Mucosa of descending colon (tissue), 3 donors: ENCODE measurements around the gene FAM47E. TPM values are rescaled to one million over a fixed set of nuclear protein-coding genes. Genes with fewer than 3 reads are reported as not detected.

Source experiments
- ATAC-seq: fragments of 200-7000 bp; cut with Tn5 transposase; one replicate; pipeline ENCODE4 v1.9.1; 2020; ENCODE audit warnings: mild to moderate bottlenecking, moderate library complexity
- DNase-seq, 3 donors: peaks; one replicate each; pipeline ENCODE4 v3.0.0-alpha.2; 2020
- H3K36me3 ChIP-seq: fragments of 200-600 bp; one replicate; pipeline ENCODE4 v1.8.0; 2021; ENCODE audit warnings: low read depth, mild to moderate bottlenecking
- H3K4me1 ChIP-seq: fragments of 200-600 bp; one replicate; pipeline ENCODE4 v1.8.0; 2021; ENCODE audit warnings: low read depth, mild to moderate bottlenecking
- H3K4me3 ChIP-seq: fragments of 200-600 bp; one replicate; pipeline ENCODE4 v1.8.0; 2021; ENCODE audit warnings: mild to moderate bottlenecking
- H3K9me3 ChIP-seq: fragments of 200-600 bp; one replicate; pipeline ENCODE4 v1.8.0; 2021; ENCODE audit warnings: mild to moderate bottlenecking
- intact Hi-C, 2 donors: fragments of 100-400 bp; cut with DNase I in 1 of 2; cut with micrococcal nuclease in 1 of 2; formaldehyde crosslinking; loops; one replicate each; pipeline versions ENCODE4 v1.11.0 to v1.11.1; 2022; cut with DNase I, micrococcal nuclease
- long read RNA-seq, 2 donors: library from polyadenylated mRNA; unstranded; transcript quantifications; one replicate each; pipeline ENCODE4 v2.0.0, GENCODE V29; 2019 to 2021
- total RNA-seq, 3 donors: library from RNA; stranded (reverse); fragmentation: NEBNext Ultra II Directional in 2 of 3; extraction: Animal tissue kit (Norgen Biotek cat#: 25700) in 2 of 3; gene quantifications; one replicate each; pipeline versions ENCODE4 v1.2.1 to v1.2.4, GENCODE V29; 2021 to 2023
- TF ChIP-seq, protein P1 (sequence below): fragments of 200-600 bp; IDR thresholded peaks from one replicate; pipeline ENCODE4 v1.8.0; 2022; ENCODE audit warnings: antibody characterized with exemption, mild to moderate bottlenecking
- donor health status: DM: no; HTN: no; CAD: no; lungs with moderate emphysema.
- donor health status: DM: no; HTN: no; CAD: no.
- donor health status: DM: no; HTN: yes; CAD: no.

Gene FAM47E, protein sequence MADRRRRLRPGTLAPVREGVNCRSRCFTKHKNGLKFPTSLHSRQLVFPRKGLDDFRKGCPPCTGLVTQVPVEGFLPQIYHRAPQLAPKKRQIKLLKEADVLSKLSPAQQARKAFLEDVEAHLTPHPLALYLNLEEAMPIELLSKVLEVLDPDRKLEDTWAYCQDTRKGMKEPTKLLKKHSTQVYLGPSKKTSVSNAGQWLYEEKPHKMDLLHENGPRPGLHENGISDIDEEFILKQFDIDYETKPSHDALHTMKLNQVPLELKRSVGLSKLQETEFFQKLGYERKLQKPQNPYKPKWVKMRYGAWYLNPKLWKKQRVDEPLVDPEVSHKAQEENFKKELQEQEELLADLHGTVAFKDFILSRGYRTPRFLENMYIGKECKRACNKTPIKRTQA
- total RNA-seq, result 1 to 10 TPM; 3.3 to 9.8 (median 6.1) TPM
- long read RNA-seq, donor 1, partial matches to known transcripts, result 0 of 5 reads
- long read RNA-seq, donor 1, other reads (novel, unspliced or antisense), result 5 of 5 reads
- long read RNA-seq, donor 2, partial matches to known transcripts, result 3 of 3 reads
- long read RNA-seq, donor 2, other reads (novel, unspliced or antisense), result 0 of 3 reads

- intact Hi-C loops, result loop anchor here in 1 of 2 donors (10.0 kb wide), 1 partner anchor 77 kb away; no protein-coding TSS in a partner anchor
- Histone ChIP-seq H3K4me3 (peak within 1 kb of the TSS; percentile 1), H3K4me1 (no peaks in the 10 kb centered on the region), H3K36me3 (no peaks in the 10 kb centered on the region), H3K9me3 (no peaks in the 10 kb centered on the region)
- ATAC-seq, result peak; percentile 99
- TF ChIP-seq, protein P1, sequence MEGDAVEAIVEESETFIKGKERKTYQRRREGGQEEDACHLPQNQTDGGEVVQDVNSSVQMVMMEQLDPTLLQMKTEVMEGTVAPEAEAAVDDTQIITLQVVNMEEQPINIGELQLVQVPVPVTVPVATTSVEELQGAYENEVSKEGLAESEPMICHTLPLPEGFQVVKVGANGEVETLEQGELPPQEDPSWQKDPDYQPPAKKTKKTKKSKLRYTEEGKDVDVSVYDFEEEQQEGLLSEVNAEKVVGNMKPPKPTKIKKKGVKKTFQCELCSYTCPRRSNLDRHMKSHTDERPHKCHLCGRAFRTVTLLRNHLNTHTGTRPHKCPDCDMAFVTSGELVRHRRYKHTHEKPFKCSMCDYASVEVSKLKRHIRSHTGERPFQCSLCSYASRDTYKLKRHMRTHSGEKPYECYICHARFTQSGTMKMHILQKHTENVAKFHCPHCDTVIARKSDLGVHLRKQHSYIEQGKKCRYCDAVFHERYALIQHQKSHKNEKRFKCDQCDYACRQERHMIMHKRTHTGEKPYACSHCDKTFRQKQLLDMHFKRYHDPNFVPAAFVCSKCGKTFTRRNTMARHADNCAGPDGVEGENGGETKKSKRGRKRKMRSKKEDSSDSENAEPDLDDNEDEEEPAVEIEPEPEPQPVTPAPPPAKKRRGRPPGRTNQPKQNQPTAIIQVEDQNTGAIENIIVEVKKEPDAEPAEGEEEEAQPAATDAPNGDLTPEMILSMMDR, result no peak
- peak; percentile 82 to 90 (median 88) for DNase-seq
Observed at GRCh38 chr4:76251441-76252270, at the start of gene FAM47E. TSS of gene FAM47E (plus strand) at chr4:76251721. CDS start at chr4:76251747, 26 bp downstream.

DNA sequence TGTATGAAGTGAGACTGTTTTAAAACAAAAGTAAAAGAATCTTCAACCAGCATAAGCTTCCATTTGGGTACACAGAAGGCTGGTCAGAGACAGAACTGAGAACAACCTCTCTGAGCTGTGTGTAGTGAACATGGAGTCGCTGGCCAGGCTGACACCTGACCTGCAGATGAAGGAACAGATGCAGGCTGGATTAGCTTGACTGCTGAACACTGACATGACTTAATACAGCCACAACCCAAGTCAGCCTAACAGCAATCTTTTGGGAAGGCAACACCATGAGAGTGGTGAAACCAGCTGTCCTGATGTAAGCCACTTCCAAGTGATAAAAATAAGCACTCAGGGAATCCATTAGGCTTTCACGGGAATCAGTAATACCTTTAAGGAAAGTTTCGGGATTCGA is 48.0 kb upstream of the FAM47E start:
- intact Hi-C loops, result no loop called here
- no peak for ATAC-seq
- peaks cover 3% of the 10 kb centered on the region for H3K36me3 ChIP-seq
- H3K4me3 ChIP-seq, result no peak overlapping the region
- TF ChIP-seq, protein P1, result no peak
- H3K4me1 ChIP-seq, result peaks cover 37% of the 10 kb centered on the region
- no peaks in the 10 kb centered on the region for H3K9me3 ChIP-seq
- no peak for DNase-seq

- TF ChIP-seq, protein P1, result no peak
- Histone ChIP-seq H3K4me3 (no peak overlapping the region), H3K9me3 (no peaks in the 10 kb centered on the region), H3K4me1 (peaks cover 36% of the 10 kb centered on the region), H3K36me3 (peaks cover 3% of the 10 kb centered on the region)
- ATAC-seq (no peak), DNase-seq (no peak)
- intact Hi-C loops, result no loop called here
Observed at GRCh38 chr4:76204936-76205335, 46.6 kb upstream of the FAM47E start.

DNA sequence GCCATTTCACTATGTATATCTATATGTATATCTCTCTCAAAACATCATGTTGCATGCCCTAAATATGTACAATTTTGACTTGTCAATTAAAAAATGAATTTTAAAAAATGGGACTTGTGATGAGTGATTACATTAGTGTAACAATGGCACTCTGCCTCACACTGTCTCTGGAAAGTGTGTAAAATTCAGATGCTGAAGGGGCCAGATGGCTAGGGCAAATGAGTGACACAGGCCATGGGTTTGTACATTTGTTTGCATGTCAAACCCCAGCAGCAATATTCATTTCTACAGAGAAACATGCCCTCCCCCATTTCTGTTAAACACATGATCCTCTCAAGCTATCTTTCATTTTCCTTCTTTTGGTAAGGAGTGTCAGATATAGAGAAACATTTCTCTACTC is 46.0 kb upstream of the FAM47E start:
- H3K36me3 ChIP-seq, result peaks cover 3% of the 10 kb centered on the region
- H3K4me3 ChIP-seq, result no peak overlapping the region
- no peaks in the 10 kb centered on the region for H3K9me3 ChIP-seq
- ATAC-seq (no peak), DNase-seq (no peak)
- intact Hi-C loops, result no loop called here
- H3K4me1 ChIP-seq, result peaks cover 37% of the 10 kb centered on the region
- TF ChIP-seq, protein P1, result no peak

- ATAC-seq (no peak), DNase-seq (no peak)
- Histone ChIP-seq H3K4me3 (no peak overlapping the region), H3K9me3 (no peaks in the 10 kb centered on the region), H3K36me3 (peaks cover 3% of the 10 kb centered on the region), H3K4me1 (peaks cover 43% of the 10 kb centered on the region)
- intact Hi-C loops, result no loop called here
- TF ChIP-seq, protein P1, result no peak
Observed at GRCh38 chr4:76206222-76206942, 45.1 kb upstream of the FAM47E start.
